GM12872 (cell line): ENCODE measurements around the gene SC5D.

Source experiments
- TF ChIP-seq, protein P1 (sequence below): IDR thresholded peaks from 3 replicates; pipeline ENCODE4 v1.5.1; 2011; ENCODE audit warnings: low read depth, mild to moderate bottlenecking, low read length, moderate library complexity; ENCODE audit not compliant: insufficient read depth

SC5D gene, protein sequence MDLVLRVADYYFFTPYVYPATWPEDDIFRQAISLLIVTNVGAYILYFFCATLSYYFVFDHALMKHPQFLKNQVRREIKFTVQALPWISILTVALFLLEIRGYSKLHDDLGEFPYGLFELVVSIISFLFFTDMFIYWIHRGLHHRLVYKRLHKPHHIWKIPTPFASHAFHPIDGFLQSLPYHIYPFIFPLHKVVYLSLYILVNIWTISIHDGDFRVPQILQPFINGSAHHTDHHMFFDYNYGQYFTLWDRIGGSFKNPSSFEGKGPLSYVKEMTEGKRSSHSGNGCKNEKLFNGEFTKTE

DNA sequence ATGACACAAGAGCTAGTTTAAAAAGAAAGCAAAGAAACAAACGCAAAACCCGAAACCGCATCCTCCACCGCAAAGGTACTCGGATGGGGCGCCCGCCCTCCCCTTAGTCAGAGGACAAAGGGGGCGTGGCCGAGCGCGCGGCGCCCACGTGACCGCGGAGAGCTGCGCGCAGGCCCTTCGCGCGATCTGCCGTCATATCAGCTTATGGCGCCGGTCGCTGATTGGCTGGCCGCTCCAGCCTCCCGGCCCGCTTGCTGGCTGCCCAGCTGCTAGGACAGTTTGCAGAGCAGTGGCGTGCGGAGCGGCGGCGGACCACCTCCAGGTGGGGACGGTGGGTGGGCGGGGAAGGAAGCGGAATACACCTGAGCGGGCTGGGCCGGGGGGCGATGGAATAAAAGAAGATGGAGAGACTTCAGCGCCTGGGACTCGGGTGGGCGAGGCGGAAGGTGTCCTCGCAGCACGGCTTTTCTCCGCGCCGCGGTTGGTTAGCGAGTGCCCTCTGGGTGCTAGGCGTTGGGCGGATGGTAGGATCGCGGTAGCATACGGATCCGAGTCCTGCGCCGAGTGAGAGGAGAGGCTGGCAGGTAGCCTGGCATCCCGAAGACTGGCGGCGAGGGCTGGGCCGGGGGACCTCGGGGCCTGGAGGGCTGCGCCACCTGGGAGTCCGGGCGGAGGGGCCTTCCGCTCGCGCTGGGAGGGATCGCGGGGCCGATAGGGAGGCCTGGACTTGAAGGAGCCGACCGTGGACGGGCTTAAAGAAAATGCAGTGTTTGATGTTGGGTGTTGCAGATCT, at the start of gene SC5D:
TSS of gene SC5D (plus strand) at position 277 of the 793 bp plus-strand sequence. CDS start 10,605 bp downstream, outside the sequence.
- TF ChIP-seq, protein P1, sequence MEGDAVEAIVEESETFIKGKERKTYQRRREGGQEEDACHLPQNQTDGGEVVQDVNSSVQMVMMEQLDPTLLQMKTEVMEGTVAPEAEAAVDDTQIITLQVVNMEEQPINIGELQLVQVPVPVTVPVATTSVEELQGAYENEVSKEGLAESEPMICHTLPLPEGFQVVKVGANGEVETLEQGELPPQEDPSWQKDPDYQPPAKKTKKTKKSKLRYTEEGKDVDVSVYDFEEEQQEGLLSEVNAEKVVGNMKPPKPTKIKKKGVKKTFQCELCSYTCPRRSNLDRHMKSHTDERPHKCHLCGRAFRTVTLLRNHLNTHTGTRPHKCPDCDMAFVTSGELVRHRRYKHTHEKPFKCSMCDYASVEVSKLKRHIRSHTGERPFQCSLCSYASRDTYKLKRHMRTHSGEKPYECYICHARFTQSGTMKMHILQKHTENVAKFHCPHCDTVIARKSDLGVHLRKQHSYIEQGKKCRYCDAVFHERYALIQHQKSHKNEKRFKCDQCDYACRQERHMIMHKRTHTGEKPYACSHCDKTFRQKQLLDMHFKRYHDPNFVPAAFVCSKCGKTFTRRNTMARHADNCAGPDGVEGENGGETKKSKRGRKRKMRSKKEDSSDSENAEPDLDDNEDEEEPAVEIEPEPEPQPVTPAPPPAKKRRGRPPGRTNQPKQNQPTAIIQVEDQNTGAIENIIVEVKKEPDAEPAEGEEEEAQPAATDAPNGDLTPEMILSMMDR = no peak

DNA sequence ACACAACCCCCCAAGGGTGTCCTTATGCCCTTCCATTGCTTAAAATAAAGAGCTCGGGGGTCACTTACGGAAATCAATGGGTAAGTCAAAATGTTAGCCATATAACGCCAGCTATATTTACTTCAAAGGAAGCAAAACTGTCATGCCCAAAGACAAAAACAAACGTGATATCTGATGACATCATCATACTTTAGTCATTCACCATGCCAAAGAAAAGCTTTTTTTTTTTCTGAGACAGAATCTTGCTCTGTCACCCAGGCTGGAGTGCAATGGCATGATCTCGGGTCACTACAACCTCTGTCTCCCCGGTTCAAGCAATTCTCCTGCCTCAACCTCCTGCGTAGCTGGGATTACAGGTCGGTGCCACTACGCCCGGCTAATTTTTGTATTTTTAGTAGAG, 47.7 kb upstream of the SC5D start:
- TF ChIP-seq, protein P1 = no peak

DNA sequence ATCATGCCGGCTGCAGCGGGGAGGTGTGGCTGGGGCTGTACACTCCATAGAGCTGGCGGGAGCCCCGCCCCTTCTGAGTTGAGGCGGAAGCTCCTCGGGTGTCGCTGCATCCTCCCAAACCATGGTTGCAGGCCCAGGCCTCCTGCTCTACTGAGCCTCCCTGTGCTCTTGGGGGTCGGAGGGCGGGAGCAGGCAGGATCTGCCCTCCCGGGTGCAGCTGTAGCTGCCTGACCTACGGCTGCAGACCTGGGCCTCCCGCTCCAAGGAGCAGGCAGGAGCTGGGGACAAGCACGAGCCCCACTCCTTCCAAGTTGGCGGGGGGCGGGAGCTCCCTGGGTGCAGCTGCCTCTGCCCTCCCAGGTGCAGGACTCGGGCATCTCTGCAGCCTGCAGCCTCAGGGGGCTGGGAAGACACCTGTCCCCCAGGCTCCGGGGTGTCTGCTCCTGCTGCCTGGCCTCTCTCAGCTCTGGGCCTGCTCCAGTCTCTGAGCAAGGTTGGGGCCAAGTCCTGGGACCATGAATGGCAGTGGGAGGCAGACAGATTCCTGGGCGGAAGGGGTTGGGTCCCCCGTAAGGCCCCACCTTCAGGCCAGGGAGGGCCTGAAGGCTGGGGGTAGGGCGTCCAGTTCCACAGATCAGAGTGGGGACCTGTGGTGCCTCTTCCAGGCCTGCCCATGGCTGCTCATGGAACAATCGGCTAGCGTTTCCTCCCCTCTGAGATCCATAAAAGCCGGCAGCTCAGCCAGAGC, 46.4 kb upstream of the SC5D start:
- TF ChIP-seq, protein P1 = no peak

DNA sequence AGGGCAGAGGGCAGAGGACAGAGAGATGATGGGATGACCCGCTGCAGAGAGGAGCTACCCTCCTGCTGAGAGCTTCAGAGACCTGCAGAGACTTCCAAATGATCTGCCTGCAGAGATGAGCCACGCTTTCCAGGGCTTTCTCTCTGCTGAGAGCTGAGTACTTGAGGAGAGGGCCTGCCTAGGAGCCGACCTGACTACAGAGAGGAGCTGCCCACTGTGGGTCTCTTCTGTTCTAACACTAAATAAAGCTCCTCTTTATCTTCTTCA, 45.9 kb upstream of the SC5D start:
- TF ChIP-seq, protein P1 = no peak

DNA sequence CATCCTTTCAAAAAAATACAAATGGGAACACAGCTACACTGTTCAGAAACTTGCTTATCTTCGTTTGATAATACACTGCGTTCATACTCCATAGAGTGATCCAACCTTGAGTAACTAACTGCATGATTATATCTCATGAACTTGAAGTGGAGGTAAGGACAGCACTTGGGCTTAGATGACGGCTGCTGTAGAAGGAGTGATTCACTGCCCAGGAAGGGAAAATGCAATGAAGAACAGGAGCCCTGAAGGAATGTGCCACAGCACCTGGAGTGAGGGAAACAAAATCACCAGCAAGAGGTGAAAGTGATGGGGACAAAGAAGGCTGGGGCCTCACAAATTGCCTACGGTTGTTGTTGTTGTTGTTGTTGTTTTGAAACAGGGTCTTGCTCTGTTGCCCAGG, 44.1 kb upstream of the SC5D start:
- TF ChIP-seq, protein P1 = no peak

DNA sequence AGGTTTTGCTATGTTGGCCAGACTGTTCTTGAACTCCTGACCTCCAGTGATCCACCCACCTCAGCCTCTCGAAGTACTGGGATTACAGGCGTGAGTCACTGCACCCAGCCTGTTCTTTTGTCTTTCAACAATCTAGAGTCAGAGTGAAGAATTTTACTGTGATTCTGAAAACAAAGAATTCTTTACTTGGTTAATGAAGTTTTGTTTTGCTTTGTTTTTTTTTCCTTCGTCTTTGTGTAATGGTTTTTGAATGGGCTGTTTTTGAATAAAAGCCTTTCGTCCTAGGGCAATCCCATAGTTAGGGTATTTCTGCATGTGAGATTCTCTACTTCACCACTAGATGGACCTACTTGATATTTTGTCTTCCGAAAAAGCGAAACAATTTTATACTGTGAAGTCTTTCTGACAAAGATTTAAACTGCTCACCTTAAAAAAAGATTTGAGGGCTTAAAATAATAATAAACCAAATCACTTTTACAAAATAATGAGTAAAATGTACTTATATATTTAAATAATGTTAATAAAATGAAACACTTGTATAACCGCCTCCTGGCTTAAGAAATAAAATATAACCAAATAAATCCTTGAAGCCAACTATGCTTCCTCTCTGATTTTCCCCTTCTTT, 43.4 kb upstream of the SC5D start:
- TF ChIP-seq, protein P1 = peak; percentile 74; the same call in 2 of the 3 replicates

DNA sequence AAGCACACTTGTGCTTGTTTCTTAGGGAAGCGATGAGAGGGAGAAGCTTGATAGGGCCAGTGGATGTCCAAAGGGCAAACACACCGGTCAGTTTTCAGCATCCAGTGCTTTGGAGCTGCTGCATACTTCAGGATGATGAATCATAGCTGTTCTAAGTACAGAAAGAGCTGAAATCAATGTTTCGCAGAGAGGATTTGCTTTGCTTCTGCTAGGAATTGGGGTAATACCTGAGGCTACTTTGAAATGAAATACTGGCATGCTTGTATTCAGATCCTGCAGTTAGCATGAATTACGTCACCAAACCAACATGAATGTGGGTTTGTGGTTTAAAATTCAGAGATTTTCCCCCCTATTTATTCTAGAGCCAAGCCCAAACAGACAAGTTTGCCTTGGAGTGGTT, 41.7 kb upstream of the SC5D start:
- TF ChIP-seq, protein P1 = no peak
